MM.1S (cell line): ENCODE results near the gene POLL.
A peak's percentile ranks its signal among the peaks of the same experiment; 100 is the strongest.

ENCODE experiments used
- DNase-seq: peaks from one replicate; pipeline ENCODE4 v3.0.0-alpha.2; 2015
- H2AFZ ChIP-seq: fragments of 300-600 bp; sonication (generic); 2 replicates; pipeline ENCODE4 v1.6.0; 2016; ENCODE audit warnings: antibody characterized with exemption, low read length
- H3F3A ChIP-seq: fragments of 300-600 bp; sonication (generic); 2 replicates; pipeline ENCODE4 v1.6.1; 2016; ENCODE audit warnings: mild to moderate bottlenecking, antibody characterized with exemption, low read length, moderate library complexity, mixed read lengths; ENCODE audit not compliant: insufficient read depth
- H3K27ac ChIP-seq: fragments of 300-600 bp; sonication (generic); 2 replicates; pipeline ENCODE4 v1.5.1; 2016; ENCODE audit warnings: mild to moderate bottlenecking, low read length
- H3K27me3 ChIP-seq: fragments of 300-600 bp; sonication (generic); replicated peaks from 2 replicates; pipeline ENCODE4 v1.6.0; 2016; ENCODE audit warnings: low read length; ENCODE audit not compliant: insufficient read depth
- H3K36me3 ChIP-seq: fragments of 300-600 bp; sonication (generic); replicated peaks from 2 replicates; pipeline ENCODE4 v1.6.1; 2016; ENCODE audit warnings: mild to moderate bottlenecking, low read length, mixed read lengths; ENCODE audit not compliant: insufficient read depth
- H3K4me1 ChIP-seq: fragments of 300-600 bp; sonication (generic); 2 replicates; pipeline ENCODE4 v1.6.1; 2016; ENCODE audit warnings: low read length, mixed read lengths
- H3K4me2 ChIP-seq: fragments of 300-600 bp; sonication (generic); 2 replicates; pipeline ENCODE4 v1.6.0; 2016; ENCODE audit warnings: low read depth, low read length
- H3K4me3 ChIP-seq: fragments of 300-600 bp; sonication (generic); 2 replicates; pipeline ENCODE4 v1.5.1; 2016; ENCODE audit warnings: low read length, mixed read lengths
- H3K79me2 ChIP-seq: fragments of 300-600 bp; sonication (generic); 2 replicates; pipeline ENCODE4 v1.6.1; 2016; ENCODE audit warnings: mixed run types, low read length, mixed read lengths
- H3K9ac ChIP-seq: fragments of 300-600 bp; sonication (generic); 2 replicates; pipeline ENCODE4 v1.6.1; 2016; ENCODE audit warnings: low read length, mixed read lengths
- H3K9me2 ChIP-seq: fragments of 300-600 bp; sonication (generic); replicated peaks from 2 replicates; pipeline ENCODE4 v1.6.1; 2016; ENCODE audit warnings: mild to moderate bottlenecking, low read length, mixed read lengths; ENCODE audit not compliant: insufficient read depth
- H3K9me3 ChIP-seq: fragments of 300-600 bp; sonication (generic); replicated peaks from 2 replicates; pipeline ENCODE4 v1.6.1; 2016; ENCODE audit warnings: mild to moderate bottlenecking, low read length, mixed read lengths; ENCODE audit not compliant: insufficient read depth
- H4K20me1 ChIP-seq: fragments of 300-600 bp; sonication (generic); 2 replicates; pipeline ENCODE4 v1.6.1; 2016; ENCODE audit warnings: mild to moderate bottlenecking, low read length, moderate library complexity, mixed read lengths; ENCODE audit not compliant: insufficient read depth
- CTCF ChIP-seq: fragments of 300-600 bp; sonication (generic); IDR thresholded peaks from 2 replicates; pipeline ENCODE4 v1.5.1; 2016; ENCODE audit warnings: antibody characterized with exemption, low read length, mixed read lengths
- EZH2 ChIP-seq: fragments of 300-600 bp; sonication (generic); optimal IDR thresholded peaks from 2 replicates; pipeline ENCODE3; 2017; ENCODE audit warnings: low read depth, mild to moderate bottlenecking, antibody characterized with exemption, low read length, mixed read lengths
- EZH2phosphoT487 ChIP-seq: fragments of 300-600 bp; sonication (generic); IDR thresholded peaks from 2 replicates; pipeline ENCODE4 v1.6.1; 2018; ENCODE audit warnings: antibody characterized with exemption, low read length

The POLL gene

GRCh38 chr10:101545898-101546297, 42.2 kb downstream of the POLL start:
- H3K79me2 ChIP-seq: no peaks in the 10 kb centered on the region
- no peak for TF ChIP-seq EZH2phosphoT487
- TF ChIP-seq CTCF: no peak
- TF ChIP-seq EZH2: no peak
- no peaks in the 10 kb centered on the region for H3K36me3 ChIP-seq
- no peak overlapping the region for H3K4me2 ChIP-seq
- H3K9me3 ChIP-seq: no peaks in the 10 kb centered on the region
- H3K27ac ChIP-seq: no peak overlapping the region
- H3K4me3 ChIP-seq: no peak overlapping the region
- H3K9me2 ChIP-seq: no peaks in the 10 kb centered on the region
- H3F3A ChIP-seq: no peaks in the 10 kb centered on the region
- H2AFZ ChIP-seq: no peak overlapping the region
- no peaks in the 10 kb centered on the region for H3K4me1 ChIP-seq
- H3K9ac ChIP-seq: no peak overlapping the region
- H3K27me3 ChIP-seq: no peaks in the 10 kb centered on the region
- H4K20me1 ChIP-seq: no peaks in the 10 kb centered on the region
- no peak for DNase-seq

GRCh38 chr10:101538446-101538845, 49.6 kb downstream of the POLL start:
- H3K27ac ChIP-seq: no peak overlapping the region
- no peaks in the 10 kb centered on the region for H3K9me2 ChIP-seq
- peaks cover 26% of the 10 kb centered on the region for H3K4me1 ChIP-seq
- H3F3A ChIP-seq: peaks cover 17% of the 10 kb centered on the region
- no peaks in the 10 kb centered on the region for H3K27me3 ChIP-seq
- H3K36me3 ChIP-seq: 0 out of 2 replicates have a peak, but pooled peaks cover 2% of the 10 kb centered on the region
- DNase-seq: no peak
- TF ChIP-seq EZH2: no peak
- TF ChIP-seq CTCF: no peak
- TF ChIP-seq EZH2phosphoT487: no peak
- no peak overlapping the region for H2AFZ ChIP-seq
- no peaks in the 10 kb centered on the region for H4K20me1 ChIP-seq
- H3K9ac ChIP-seq: no peak overlapping the region
- no peaks in the 10 kb centered on the region for H3K79me2 ChIP-seq
- no peak overlapping the region for H3K4me2 ChIP-seq
- no peaks in the 10 kb centered on the region for H3K9me3 ChIP-seq
- H3K4me3 ChIP-seq: no peak overlapping the region

GRCh38 chr10:101536800-101537199, 51.3 kb downstream of the POLL start:
- H3K4me1 ChIP-seq: peaks cover 26% of the 10 kb centered on the region
- 0 out of 2 replicates have a peak, but pooled peaks cover 2% of the 10 kb centered on the region for H3K36me3 ChIP-seq
- peak overlapping the region; percentile 37; the same call in 1 of the 2 replicates for H2AFZ ChIP-seq
- peak overlapping the region; percentile 66 for H3K4me2 ChIP-seq
- no peaks in the 10 kb centered on the region for H3K27me3 ChIP-seq
- no peak overlapping the region for H3K9ac ChIP-seq
- peak; percentile 56 for TF ChIP-seq CTCF
- no peak for TF ChIP-seq EZH2
- no peak for TF ChIP-seq EZH2phosphoT487
- no peaks in the 10 kb centered on the region for H3K9me2 ChIP-seq
- H3K4me3 ChIP-seq: no peak overlapping the region
- no peaks in the 10 kb centered on the region for H4K20me1 ChIP-seq
- no peaks in the 10 kb centered on the region for H3K79me2 ChIP-seq
- peak overlapping the region; percentile 82 for H3K27ac ChIP-seq
- DNase-seq: peak; percentile 55
- H3F3A ChIP-seq: peaks cover 17% of the 10 kb centered on the region
- no peaks in the 10 kb centered on the region for H3K9me3 ChIP-seq
